Activated CD4-positive, alpha-beta T cell treated with anti-CD3 and anti-CD28 coated beads, Interleukin-2, amount 10 ng/mL, durations not matched to agents 7 days and 5 days (primary cell): ENCODE measurements around the gene METTL15. TPM values are rescaled to one million over a fixed set of nuclear protein-coding genes. Genes with fewer than 3 reads are reported as not detected.
"Not testable (repeated sequence)": the region's sequence is repeated elsewhere in the genome, so short reads cannot be mapped to it uniquely, and the experiment has no call there.

Source experiments
- CTCF ChIA-PET: fragments of 350-600 bp; sonication (Branson Sonifier 250); formaldehyde crosslinking; loops from one replicate; lab custom pipeline; 2021; ENCODE audit warnings: antibody characterized with exemption; lab: Charles Lee
- POLR2A ChIA-PET: fragments of 350-600 bp; sonication (Branson Sonifier 250); formaldehyde crosslinking; loops from one replicate; lab custom pipeline; 2021; ENCODE audit warnings: antibody characterized with exemption; lab: Charles Lee
- DNase-seq: peaks from one replicate; pipeline ENCODE4 v3.0.0-alpha.2; 2020
- H3K27ac Mint-ChIP-seq: one replicate; pipeline ENCODE4 v1.8.0; 2021; ENCODE audit warnings: mild to moderate bottlenecking, moderate library complexity, mixed read lengths
- H3K27me3 Mint-ChIP-seq: one replicate; pipeline ENCODE4 v1.8.0; 2021; ENCODE audit warnings: mixed read lengths
- H3K36me3 Mint-ChIP-seq: one replicate; pipeline ENCODE4 v1.8.0; 2021; ENCODE audit warnings: low read depth, mixed read lengths
- H3K4me1 Mint-ChIP-seq: one replicate; pipeline ENCODE4 v1.8.0; 2021; ENCODE audit warnings: mixed read lengths
- H3K4me3 Mint-ChIP-seq: one replicate; pipeline ENCODE4 v1.8.0; 2021; ENCODE audit warnings: mild to moderate bottlenecking, moderate library complexity, mixed read lengths
- H3K9me3 Mint-ChIP-seq: one replicate; pipeline ENCODE4 v1.8.0; 2021; ENCODE audit warnings: mixed read lengths
- total RNA-seq, 2 experiments: library from RNA; stranded (reverse); gene quantifications; one replicate each; pipeline ENCODE4 v1.2.3, GENCODE V29; 2021

The METTL15 gene
- total RNA-seq, 2 experiments from 2014 or later, result 9.6 to 11.6 TPM

DNA sequence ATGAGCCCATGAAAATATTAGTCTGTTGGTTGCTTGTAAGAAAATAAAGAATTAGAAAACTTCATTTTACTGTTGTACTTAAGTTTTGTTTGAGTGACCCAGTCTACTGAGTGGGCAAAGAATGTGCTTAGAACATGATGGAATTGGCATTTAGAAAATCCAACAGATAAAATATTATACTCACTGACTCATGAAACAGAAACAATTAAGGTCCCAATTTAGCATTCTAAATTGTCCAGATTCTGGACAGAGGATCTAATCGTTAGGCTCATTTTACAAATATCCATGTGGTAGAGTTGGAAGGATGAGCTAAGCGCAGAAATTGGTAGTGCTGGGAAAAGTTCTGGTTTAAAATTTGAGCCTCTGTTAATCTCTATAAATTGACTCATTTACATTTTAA lies 45.4 kb downstream of the METTL15 start:
- Mint-ChIP-seq H3K27me3 (no peaks in the 10 kb centered on the region), H3K36me3 (peaks cover 17% of the 10 kb centered on the region), H3K4me3 (no peak overlapping the region), H3K9me3 (peaks cover 7% of the 10 kb centered on the region), H3K27ac (no peak overlapping the region), H3K4me1 (no peaks in the 10 kb centered on the region)
- CTCF ChIA-PET, result no interaction called here
- DNase-seq, result no peak
- POLR2A ChIA-PET, result no interaction called here

GRCh38 chr11:28168718-28169117 lies 60.5 kb downstream of the METTL15 start:
- POLR2A ChIA-PET, result no interaction called here
- CTCF ChIA-PET, result no interaction called here
- no peak overlapping the region for H3K4me3 Mint-ChIP-seq
- H3K27me3 Mint-ChIP-seq, result no peaks in the 10 kb centered on the region
- H3K4me1 Mint-ChIP-seq, result peaks cover 4% of the 10 kb centered on the region
- H3K36me3 Mint-ChIP-seq, result peaks cover 19% of the 10 kb centered on the region
- no peak overlapping the region for H3K27ac Mint-ChIP-seq
- no peak for DNase-seq
- peaks cover 1% of the 10 kb centered on the region for H3K9me3 Mint-ChIP-seq

GRCh38 chr11:28169816-28170215 lies 61.6 kb downstream of the METTL15 start:
- peaks cover 3% of the 10 kb centered on the region for H3K9me3 Mint-ChIP-seq
- POLR2A ChIA-PET, result no interaction called here
- DNase-seq, result no peak
- H3K36me3 Mint-ChIP-seq, result peaks cover 21% of the 10 kb centered on the region
- no peak overlapping the region for H3K27ac Mint-ChIP-seq
- no peaks in the 10 kb centered on the region for H3K27me3 Mint-ChIP-seq
- peaks cover 4% of the 10 kb centered on the region for H3K4me1 Mint-ChIP-seq
- H3K4me3 Mint-ChIP-seq, result no peak overlapping the region
- CTCF ChIA-PET, result no interaction called here

GRCh38 chr11:28170759-28171158 lies 62.6 kb downstream of the METTL15 start:
- H3K9me3 Mint-ChIP-seq, result peaks cover 7% of the 10 kb centered on the region
- H3K27me3 Mint-ChIP-seq, result no peaks in the 10 kb centered on the region
- H3K4me3 Mint-ChIP-seq, result no peak overlapping the region
- POLR2A ChIA-PET, result no interaction called here
- DNase-seq, result no peak
- no peak overlapping the region for H3K27ac Mint-ChIP-seq
- H3K4me1 Mint-ChIP-seq, result peaks cover 4% of the 10 kb centered on the region
- CTCF ChIA-PET, result no interaction called here
- peaks cover 23% of the 10 kb centered on the region for H3K36me3 Mint-ChIP-seq

- H3K27ac Mint-ChIP-seq, result no peak overlapping the region
- no peaks in the 10 kb centered on the region for H3K4me1 Mint-ChIP-seq
- no peaks in the 10 kb centered on the region for H3K27me3 Mint-ChIP-seq
- H3K4me3 Mint-ChIP-seq, result no peak overlapping the region
- CTCF ChIA-PET, result no interaction called here
- no peak for DNase-seq
- peaks cover 18% of the 10 kb centered on the region for H3K36me3 Mint-ChIP-seq
- peaks cover 7% of the 10 kb centered on the region for H3K9me3 Mint-ChIP-seq
- POLR2A ChIA-PET, result no interaction called here
Measured at GRCh38 chr11:28176351-28176750, 68.2 kb downstream of the METTL15 start.

GRCh38 chr11:28195449-28195848 lies 87.3 kb downstream of the METTL15 start:
- Mint-ChIP-seq H3K4me3 (no peak overlapping the region), H3K9me3 (peaks cover 12% of the 10 kb centered on the region), H3K27me3 (no peaks in the 10 kb centered on the region), H3K36me3 (peaks cover 20% of the 10 kb centered on the region), H3K4me1 (no peaks in the 10 kb centered on the region), H3K27ac (no peak overlapping the region)
- ChIA-PET CTCF (no interaction called here), POLR2A (no interaction called here)
- DNase-seq, result no peak

DNA sequence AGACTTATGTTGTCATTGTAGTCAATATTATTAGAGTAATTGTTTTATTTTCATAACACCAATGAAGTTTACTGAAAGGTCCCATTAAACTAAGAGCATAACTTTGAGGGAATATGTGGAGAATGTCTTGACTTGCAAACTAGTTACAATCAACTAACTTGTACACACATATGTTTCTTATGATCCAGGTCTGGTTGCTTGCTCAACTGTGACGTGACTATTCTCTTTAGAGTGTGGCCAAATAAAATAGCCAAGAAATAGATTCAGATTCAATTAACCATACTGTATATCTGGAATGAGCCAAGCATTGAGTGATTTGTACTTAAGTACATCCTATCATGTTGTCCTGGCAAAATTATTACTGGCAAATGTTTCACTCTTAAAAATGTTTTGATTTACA lies 101.7 kb downstream of the METTL15 start:
- Mint-ChIP-seq H3K4me3 (no peak overlapping the region), H3K9me3 (peaks cover 6% of the 10 kb centered on the region)

DNA sequence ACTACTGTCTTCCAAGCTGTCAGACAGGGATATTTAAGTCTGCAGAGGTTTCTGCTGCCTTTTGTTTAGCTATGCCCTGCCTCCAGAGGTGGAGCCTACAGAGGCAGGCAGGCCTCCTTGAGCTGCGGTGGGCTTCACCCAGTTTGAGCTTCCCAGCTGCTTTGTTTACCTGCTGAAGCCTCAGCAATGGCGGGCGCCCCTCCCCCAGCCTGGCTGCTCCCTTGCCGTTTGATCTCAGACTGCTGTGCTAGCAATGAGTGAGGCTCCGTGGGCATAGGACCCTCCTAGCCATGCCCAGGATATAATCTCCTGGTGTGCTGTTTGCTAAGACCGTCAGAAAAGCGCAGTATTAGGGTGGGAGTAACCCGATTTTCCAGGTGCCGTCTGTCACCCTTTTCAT lies 113.9 kb downstream of the METTL15 start:
- peaks cover 11% of the 10 kb centered on the region for H3K36me3 Mint-ChIP-seq
- H3K27ac Mint-ChIP-seq, H3K27me3 Mint-ChIP-seq, H3K4me1 Mint-ChIP-seq, CTCF ChIA-PET, DNase-seq, H3K9me3 Mint-ChIP-seq, POLR2A ChIA-PET, H3K4me3 Mint-ChIP-seq: not testable (repeated sequence)

More for the DNA sequence above, 101.7 kb downstream of the METTL15 start:
- DNase-seq, result no peak
- POLR2A ChIA-PET, result no interaction called here
- no peaks in the 10 kb centered on the region for H3K4me1 Mint-ChIP-seq
- H3K36me3 Mint-ChIP-seq, result peaks cover 15% of the 10 kb centered on the region
- no peaks in the 10 kb centered on the region for H3K27me3 Mint-ChIP-seq
- H3K27ac Mint-ChIP-seq, result no peak overlapping the region
- CTCF ChIA-PET, result no interaction called here

- H3K4me3 Mint-ChIP-seq, result no peak overlapping the region
- H3K27me3 Mint-ChIP-seq, result no peaks in the 10 kb centered on the region
- H3K36me3 Mint-ChIP-seq, result peaks cover 9% of the 10 kb centered on the region
- ChIA-PET POLR2A (no interaction called here), CTCF (no interaction called here)
- DNase-seq, result no peak
- peaks cover 2% of the 10 kb centered on the region for H3K4me1 Mint-ChIP-seq
- H3K9me3 Mint-ChIP-seq, result peaks cover 4% of the 10 kb centered on the region
- H3K27ac Mint-ChIP-seq, result no peak overlapping the region
Measured at GRCh38 chr11:28223577-28223976, 115.4 kb downstream of the METTL15 start.

- POLR2A ChIA-PET, result no interaction called here
- Mint-ChIP-seq H3K27ac (no peak overlapping the region), H3K36me3 (peaks cover 9% of the 10 kb centered on the region), H3K4me1 (peaks cover 2% of the 10 kb centered on the region), H3K4me3 (no peak overlapping the region), H3K27me3 (no peaks in the 10 kb centered on the region), H3K9me3 (peaks cover 4% of the 10 kb centered on the region)
- CTCF ChIA-PET, result no interaction called here
- DNase-seq, result no peak
Measured at GRCh38 chr11:28223994-28224393, 115.8 kb downstream of the METTL15 start.

DNA sequence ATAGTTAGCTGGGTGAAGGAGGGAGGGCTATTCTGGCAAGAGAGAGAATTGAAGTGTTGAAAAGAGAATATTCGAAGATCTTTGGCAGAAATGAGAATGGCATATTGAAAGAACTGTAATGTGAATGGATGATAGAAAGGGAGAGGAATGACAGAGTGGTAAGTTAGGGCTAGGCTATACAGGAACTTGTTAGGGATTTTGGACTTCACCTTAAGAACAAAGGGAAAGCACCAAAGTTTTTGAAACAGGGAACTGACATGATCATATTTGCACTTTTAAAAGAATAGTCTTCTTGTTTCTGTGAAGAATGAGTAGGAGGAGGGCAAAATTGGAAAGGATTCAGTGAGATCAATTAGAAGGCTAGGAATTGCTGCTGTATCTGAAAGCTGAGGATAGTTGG lies 119.3 kb downstream of the METTL15 start:
- Mint-ChIP-seq H3K36me3 (no peaks in the 10 kb centered on the region), H3K27ac (no peak overlapping the region), H3K9me3 (no peaks in the 10 kb centered on the region), H3K27me3 (no peaks in the 10 kb centered on the region), H3K4me3 (no peak overlapping the region), H3K4me1 (peaks cover 2% of the 10 kb centered on the region)
- ChIA-PET POLR2A (no interaction called here), CTCF (no interaction called here)
- no peak for DNase-seq

DNA sequence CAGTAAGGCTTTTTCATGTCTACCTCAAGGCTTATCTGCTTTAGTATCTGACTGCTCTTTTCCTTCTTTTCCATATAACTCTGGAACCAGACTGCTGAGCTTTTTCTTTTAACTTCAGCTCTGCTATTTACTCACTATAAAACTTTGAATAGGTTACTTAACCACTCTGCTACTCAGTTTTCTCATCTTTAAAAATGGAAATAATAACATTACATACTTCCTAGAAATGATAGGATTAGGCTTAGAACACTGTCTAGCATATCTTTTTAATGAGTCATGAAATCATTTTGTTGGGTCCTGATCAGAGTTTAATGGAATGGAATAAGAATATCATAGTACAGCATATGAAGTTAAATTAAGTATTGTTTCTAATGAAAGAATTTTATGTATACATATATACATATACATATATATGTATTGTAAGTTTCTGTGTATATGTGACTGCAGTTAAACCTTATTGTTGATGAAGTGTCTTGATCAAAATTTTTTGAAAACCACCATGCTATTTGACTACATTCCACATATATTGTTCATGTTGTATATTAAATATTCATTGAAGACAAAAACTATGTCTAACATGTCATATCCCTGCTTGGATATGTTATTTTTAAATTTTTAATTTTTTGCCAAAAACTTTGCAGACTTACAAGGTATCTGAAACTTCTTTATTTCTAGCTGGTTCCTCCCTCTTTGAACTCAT lies 120.2 kb downstream of the METTL15 start:
- H3K9me3 Mint-ChIP-seq, result no peaks in the 10 kb centered on the region
- ChIA-PET CTCF (interaction anchor here (1.3 kb wide), 1 partner anchor 17 kb away, joined by 3 read pairs; no protein-coding TSS in a partner anchor), POLR2A (interaction anchor here (0.6 kb wide), 1 partner anchor 89 kb away, joined by 4 read pairs; no protein-coding TSS in a partner anchor)
- DNase-seq, result no peak
- no peak overlapping the region for H3K27ac Mint-ChIP-seq
- H3K4me1 Mint-ChIP-seq, result peaks cover 2% of the 10 kb centered on the region
- H3K27me3 Mint-ChIP-seq, result no peaks in the 10 kb centered on the region
- H3K4me3 Mint-ChIP-seq, result no peak overlapping the region
- no peaks in the 10 kb centered on the region for H3K36me3 Mint-ChIP-seq

DNA sequence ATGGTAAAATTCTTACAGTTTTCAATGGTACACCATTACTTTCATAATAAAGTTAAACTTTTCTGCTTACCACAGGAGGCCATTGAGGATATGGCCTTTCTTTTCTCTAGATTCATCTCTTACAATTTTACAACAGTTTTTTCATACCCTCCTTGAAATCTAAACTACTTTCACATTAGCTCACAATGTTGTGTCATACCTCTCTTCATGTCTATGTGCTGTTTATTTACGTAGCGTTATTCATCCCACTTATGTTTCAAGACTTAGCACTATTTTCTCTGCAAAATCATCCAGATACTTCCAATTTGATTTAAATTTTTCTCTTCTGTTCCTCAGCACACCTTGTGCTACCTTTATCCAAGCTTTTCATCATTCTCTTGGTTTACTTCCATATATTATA lies 123.3 kb downstream of the METTL15 start:
- H3K27me3 Mint-ChIP-seq, result no peaks in the 10 kb centered on the region
- POLR2A ChIA-PET, result no interaction called here
- no peak overlapping the region for H3K27ac Mint-ChIP-seq
- no peaks in the 10 kb centered on the region for H3K36me3 Mint-ChIP-seq
- DNase-seq, result no peak
- peaks cover under 1% of the 10 kb centered on the region for H3K9me3 Mint-ChIP-seq
- H3K4me1 Mint-ChIP-seq, result no peaks in the 10 kb centered on the region
- no peak overlapping the region for H3K4me3 Mint-ChIP-seq
- CTCF ChIA-PET, result interaction anchor here (1.2 kb wide), 1 partner anchor 16 kb away, joined by 3 read pairs; no protein-coding TSS in a partner anchor

DNA sequence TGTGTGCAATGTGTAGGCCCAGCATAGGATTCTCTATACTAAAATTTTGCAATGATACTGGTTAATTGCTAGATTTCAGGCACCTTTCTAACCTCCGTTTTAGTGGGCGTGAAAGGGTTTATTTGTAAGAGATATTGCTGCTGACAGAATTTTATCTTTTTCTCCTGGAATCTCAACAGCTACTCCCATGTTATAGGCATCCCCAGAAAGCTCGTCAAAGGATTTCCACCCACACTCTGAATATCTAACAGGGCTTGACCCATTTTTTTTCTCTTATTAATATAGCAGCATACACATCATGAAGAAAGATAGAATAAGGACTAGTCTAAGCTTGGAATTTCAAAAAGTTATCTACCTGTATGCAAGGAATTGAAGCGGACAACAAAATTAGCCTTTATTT lies 124.5 kb downstream of the METTL15 start:
- H3K9me3 Mint-ChIP-seq, result peaks cover 3% of the 10 kb centered on the region
- no peak for DNase-seq
- no peaks in the 10 kb centered on the region for H3K36me3 Mint-ChIP-seq
- H3K27me3 Mint-ChIP-seq, result no peaks in the 10 kb centered on the region
- no peak overlapping the region for H3K27ac Mint-ChIP-seq
- POLR2A ChIA-PET, result no interaction called here
- CTCF ChIA-PET, result interaction anchor here (0.7 kb wide), 1 partner anchor 10 kb away, joined by 4 read pairs; no protein-coding TSS in a partner anchor
- no peaks in the 10 kb centered on the region for H3K4me1 Mint-ChIP-seq
- no peak overlapping the region for H3K4me3 Mint-ChIP-seq
